ENCODE data around the gene PYCR2.
"Not testable (repeated sequence)": the region's sequence is repeated elsewhere in the genome, so short reads cannot be mapped to it uniquely, and the experiment has no call there.

DNA sequence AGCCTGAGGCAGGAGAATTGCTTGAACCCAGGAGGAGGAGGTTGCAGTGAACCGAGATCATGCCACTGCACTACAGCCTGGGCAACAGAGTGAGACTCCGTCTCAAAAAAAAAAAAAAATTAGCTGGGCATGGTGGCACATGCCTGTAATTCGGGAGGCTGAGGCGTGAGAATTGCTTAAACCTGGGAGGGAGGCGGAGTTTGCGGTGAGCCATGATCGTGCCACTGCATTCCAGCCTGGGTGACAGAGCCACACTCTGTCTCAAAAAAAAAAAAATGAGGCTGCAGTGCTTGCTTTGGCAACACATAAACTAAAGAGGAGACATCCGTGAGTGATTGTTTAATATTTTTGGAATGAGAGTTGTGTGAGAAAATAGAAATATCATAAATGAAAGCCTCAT lies 12.0 kb upstream of the PYCR2 start:
- TF ChIP-seq, protein P1, sequence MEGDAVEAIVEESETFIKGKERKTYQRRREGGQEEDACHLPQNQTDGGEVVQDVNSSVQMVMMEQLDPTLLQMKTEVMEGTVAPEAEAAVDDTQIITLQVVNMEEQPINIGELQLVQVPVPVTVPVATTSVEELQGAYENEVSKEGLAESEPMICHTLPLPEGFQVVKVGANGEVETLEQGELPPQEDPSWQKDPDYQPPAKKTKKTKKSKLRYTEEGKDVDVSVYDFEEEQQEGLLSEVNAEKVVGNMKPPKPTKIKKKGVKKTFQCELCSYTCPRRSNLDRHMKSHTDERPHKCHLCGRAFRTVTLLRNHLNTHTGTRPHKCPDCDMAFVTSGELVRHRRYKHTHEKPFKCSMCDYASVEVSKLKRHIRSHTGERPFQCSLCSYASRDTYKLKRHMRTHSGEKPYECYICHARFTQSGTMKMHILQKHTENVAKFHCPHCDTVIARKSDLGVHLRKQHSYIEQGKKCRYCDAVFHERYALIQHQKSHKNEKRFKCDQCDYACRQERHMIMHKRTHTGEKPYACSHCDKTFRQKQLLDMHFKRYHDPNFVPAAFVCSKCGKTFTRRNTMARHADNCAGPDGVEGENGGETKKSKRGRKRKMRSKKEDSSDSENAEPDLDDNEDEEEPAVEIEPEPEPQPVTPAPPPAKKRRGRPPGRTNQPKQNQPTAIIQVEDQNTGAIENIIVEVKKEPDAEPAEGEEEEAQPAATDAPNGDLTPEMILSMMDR (IDR thresholded peaks at IDR 0.05) = not testable (repeated sequence)
- TF ChIP-seq POLR2A (IDR thresholded peaks at IDR 0.05) = not testable (repeated sequence)
